HEK293 (cell line): ENCODE data around the gene MBLAC1.
A peak's percentile ranks its signal among the peaks of the same experiment; 100 is the strongest.

Experiments
- CTCF ChIA-PET: fragments of 350-600 bp; formaldehyde crosslinking; extraction: SDS; loops from one replicate; lab custom pipeline; 2021; ENCODE audit warnings: antibody characterized with exemption; lab: Yijun Ruan, JAX
- POLR2A ChIA-PET: fragments of 300-600 bp; formaldehyde crosslinking; extraction: SDS; loops from one replicate; lab custom pipeline; 2020; ENCODE audit warnings: antibody characterized with exemption, inconsistent platforms; lab: Yijun Ruan, JAX
- H3K27ac ChIP-seq: fragments of 200-500 bp; sonication (Bioruptor generic); 2 replicates; pipeline ENCODE4 v1.5.1; 2014; ENCODE audit warnings: low read depth, low read length, control low read depth, inconsistent platforms; ENCODE audit errors: extremely low read depth
- H3K36me3 ChIP-seq, 2 experiments: fragments of 200-500 bp in 1 of 2; sonication (Bioruptor generic) in 1 of 2; 1 replicate in 1 of 2; 2 replicates in 1 of 2; pipeline ENCODE4 v1.5.1; 2014 to 2017; ENCODE audit warnings: inconsistent platforms in 2 of 2, low read length in 2 of 2; ENCODE audit not compliant: control insufficient read depth in 2 of 2, insufficient read depth in 1 of 2
- H3K4me1 ChIP-seq: fragments of 200-500 bp; sonication (Bioruptor generic); 2 replicates; pipeline ENCODE4 v1.5.1; 2014; ENCODE audit warnings: mild to moderate bottlenecking, low read length, inconsistent platforms; ENCODE audit not compliant: control insufficient read depth, insufficient read depth
- H3K4me3 ChIP-seq: 2 replicates; pipeline ENCODE4 v1.5.1; 2011; ENCODE audit warnings: low read depth, mild to moderate bottlenecking, control low read depth, low read length, moderate library complexity
- H3K9me3 ChIP-seq: fragments of 200-500 bp; sonication (Bioruptor generic); 2 replicates; pipeline ENCODE4 v1.5.1; 2014; ENCODE audit warnings: low read depth, low read length, inconsistent platforms; ENCODE audit not compliant: control insufficient read depth, insufficient read depth
- GLI4 ChIP-seq: fragments of 450-650 bp; formaldehyde crosslinking; IDR thresholded peaks from 2 replicates; pipeline ENCODE4 v1.5.1; 2016; ENCODE audit warnings: missing biosample characterization, missing genetic modification characterization
- GLIS2 ChIP-seq: fragments of 450-650 bp; formaldehyde crosslinking; IDR thresholded peaks from 2 replicates; pipeline ENCODE4 v1.5.1; 2016; ENCODE audit warnings: missing biosample characterization, missing genetic modification characterization
- ZIC2 ChIP-seq: fragments of 450-650 bp; formaldehyde crosslinking; IDR thresholded peaks from 2 replicates; pipeline ENCODE4 v1.5.1; 2016; ENCODE audit warnings: missing biosample characterization, missing genetic modification characterization
- ZNF248 ChIP-seq: fragments of 450-650 bp; formaldehyde crosslinking; IDR thresholded peaks from 2 replicates; pipeline ENCODE4 v1.5.1; 2017; ENCODE audit warnings: missing biosample characterization, missing genetic modification characterization
- ZNF274 ChIP-seq, 2 experiments: fragments of 200-500 bp in 1 of 2; fragments of 450-650 bp in 1 of 2; sonication (Bioruptor generic) in 1 of 2; formaldehyde crosslinking in 1 of 2; IDR thresholded peaks; 2 replicates each; pipeline versions ENCODE4 v1.5.1 to v1.6.1; 2014 to 2016; ENCODE audit warnings: borderline replicate concordance in 1 of 2, inconsistent platforms in 1 of 2, low read length in 1 of 2, missing biosample characterization in 1 of 2, missing genetic modification characterization in 1 of 2
- ZNF335 ChIP-seq: fragments of 450-650 bp; formaldehyde crosslinking; conservative IDR thresholded peaks from 2 replicates; pipeline ENCODE4 v1.5.1; 2016; ENCODE audit warnings: missing biosample characterization, missing genetic modification characterization
- ZNF561 ChIP-seq: fragments of 450-650 bp; IDR thresholded peaks from 2 replicates; pipeline ENCODE4 v1.5.1; 2018; ENCODE audit warnings: missing biosample characterization, missing genetic modification characterization, borderline replicate concordance
- ZNF596 ChIP-seq: fragments of 450-650 bp; IDR thresholded peaks from 2 replicates; pipeline ENCODE4 v1.5.0; 2018; ENCODE audit warnings: missing biosample characterization, mild to moderate bottlenecking, missing genetic modification characterization, moderate library complexity
- ZNF623 ChIP-seq: fragments of 450-650 bp; formaldehyde crosslinking; IDR thresholded peaks from 2 replicates; pipeline ENCODE4 v1.5.1; 2016; ENCODE audit warnings: missing biosample characterization, missing genetic modification characterization
- ZNF626 ChIP-seq: fragments of 450-650 bp; sonication (Bioruptor Pico); formaldehyde crosslinking; IDR thresholded peaks from 2 replicates; pipeline ENCODE4 v1.5.1; 2018; ENCODE audit warnings: missing biosample characterization, missing genetic modification characterization, inconsistent platforms
- ZNF658 ChIP-seq: fragments of 450-650 bp; formaldehyde crosslinking; IDR thresholded peaks from 2 replicates; pipeline ENCODE4; 2016; ENCODE audit warnings: missing biosample characterization, missing genetic modification characterization
- ZNF76 ChIP-seq: fragments of 450-650 bp; formaldehyde crosslinking; IDR thresholded peaks from 2 replicates; pipeline ENCODE4; 2016; ENCODE audit warnings: low read depth, missing biosample characterization, missing genetic modification characterization, borderline replicate concordance
- ZNF768 ChIP-seq: fragments of 450-650 bp; formaldehyde crosslinking; IDR thresholded peaks from 2 replicates; pipeline ENCODE4 v1.5.1; 2018; ENCODE audit warnings: missing biosample characterization, mild to moderate bottlenecking, missing genetic modification characterization
- ZXDB ChIP-seq: fragments of 450-650 bp; formaldehyde crosslinking; IDR thresholded peaks from 2 replicates; pipeline ENCODE4 v1.5.1; 2016; ENCODE audit warnings: missing biosample characterization, missing genetic modification characterization
- TF ChIP-seq, protein P1 (sequence below): fragments of 450-650 bp; formaldehyde crosslinking; IDR thresholded peaks from 2 replicates; pipeline ENCODE4 v1.5.1; 2016; ENCODE audit warnings: missing biosample characterization, missing genetic modification characterization
- TF ChIP-seq, protein P2 (sequence below): fragments of 450-650 bp; formaldehyde crosslinking; IDR thresholded peaks from 2 replicates; pipeline ENCODE4 v1.5.1; 2016; ENCODE audit warnings: missing biosample characterization, missing genetic modification characterization

The MBLAC1 gene

DNA sequence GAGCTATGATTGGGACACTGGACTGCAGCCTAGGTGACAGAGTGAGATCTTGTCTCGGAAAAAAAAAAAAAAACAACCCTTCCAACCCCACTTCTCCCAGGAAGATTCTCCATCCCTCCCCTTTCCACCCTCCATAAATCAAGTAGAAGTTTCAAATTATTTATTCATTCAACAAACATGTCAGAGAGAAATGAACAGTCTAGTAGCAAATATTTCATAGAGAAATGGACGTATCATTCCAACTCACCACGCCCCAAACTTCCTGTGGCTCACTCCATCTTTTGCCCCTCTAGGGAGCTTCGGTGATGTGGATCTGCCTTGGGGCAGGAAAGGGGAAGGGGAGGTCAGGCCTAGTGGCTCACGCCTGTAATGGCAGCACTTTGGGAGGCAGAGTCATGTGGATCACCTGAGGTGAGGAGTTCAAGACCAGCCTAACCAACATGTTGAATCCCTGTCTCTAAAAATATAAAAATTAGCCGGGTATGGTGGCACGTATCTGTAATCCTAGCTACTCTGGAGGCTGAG is 32.4 kb downstream of the MBLAC1 start:
- POLR2A ChIA-PET: interaction anchor here (1.2 to 4.3 kb wide), 2 partner anchors 10 to 18 kb away, joined by 5 to 38 read pairs; partner anchors contain the start of genes GPC2, LAMTOR4 and STAG3

DNA sequence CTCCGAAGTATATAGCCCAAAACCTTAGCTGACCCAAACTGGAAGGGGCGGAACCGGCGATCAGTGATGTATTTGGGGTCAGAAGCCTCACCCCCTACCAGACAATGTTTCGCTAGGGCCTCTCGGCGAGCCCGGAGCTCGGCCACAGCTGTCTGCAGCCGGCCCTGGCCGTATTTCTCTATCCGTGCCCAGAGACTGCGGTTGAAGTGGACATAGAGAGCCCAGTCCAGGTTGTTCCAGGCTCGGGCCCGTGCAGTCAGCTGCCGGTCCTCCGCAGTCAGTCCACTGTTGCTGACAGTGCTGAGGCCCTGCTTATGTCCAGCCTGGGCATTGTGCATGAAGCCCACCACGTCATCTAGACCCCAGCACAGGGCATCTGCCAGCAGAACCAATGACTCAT is 33.3 kb downstream of the MBLAC1 start:
- POLR2A ChIA-PET: interaction anchor here (0.8 to 4.3 kb wide), 2 partner anchors 11 to 13 kb away, joined by 3 to 38 read pairs; partner anchors contain the start of gene LAMTOR4
- H3K36me3 ChIP-seq: peaks cover 0 to 20% of the 10 kb centered on the region in 2 experiments; a peak in 1 of 3 replicates
- H3K27ac ChIP-seq: no peak overlapping the region
- no peak overlapping the region for H3K4me3 ChIP-seq
- CTCF ChIA-PET: interaction anchor here (1.9 kb wide), 1 partner anchor 27 kb away, joined by 7 read pairs; no protein-coding TSS in a partner anchor
- peaks cover 3% of the 10 kb centered on the region; the same call in 1 of the 2 replicates for H3K4me1 ChIP-seq
- H3K9me3 ChIP-seq: no peaks in the 10 kb centered on the region
- TF ChIP-seq ZNF561 (tag by site-specific recombination): no peak
- no peak for TF ChIP-seq ZNF335 (tag by site-specific recombination)
- no peak for TF ChIP-seq ZNF248 (tag by site-specific recombination)
- TF ChIP-seq, protein P1, sequence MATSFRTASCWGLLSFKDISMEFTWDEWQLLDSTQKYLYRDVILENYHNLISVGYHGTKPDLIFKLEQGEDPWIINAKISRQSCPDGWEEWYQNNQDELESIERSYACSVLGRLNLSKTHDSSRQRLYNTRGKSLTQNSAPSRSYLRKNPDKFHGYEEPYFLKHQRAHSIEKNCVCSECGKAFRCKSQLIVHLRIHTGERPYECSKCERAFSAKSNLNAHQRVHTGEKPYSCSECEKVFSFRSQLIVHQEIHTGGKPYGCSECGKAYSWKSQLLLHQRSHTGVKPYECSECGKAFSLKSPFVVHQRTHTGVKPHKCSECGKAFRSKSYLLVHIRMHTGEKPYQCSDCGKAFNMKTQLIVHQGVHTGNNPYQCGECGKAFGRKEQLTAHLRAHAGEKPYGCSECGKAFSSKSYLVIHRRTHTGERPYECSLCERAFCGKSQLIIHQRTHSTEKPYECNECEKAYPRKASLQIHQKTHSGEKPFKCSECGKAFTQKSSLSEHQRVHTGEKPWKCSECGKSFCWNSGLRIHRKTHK (tag by site-specific recombination): no peak
- TF ChIP-seq ZNF768 (tag by site-specific recombination): no peak
- no peak for TF ChIP-seq GLI4
- TF ChIP-seq ZNF658 (tag by site-specific recombination): no peak
- TF ChIP-seq ZNF274 (IDR thresholded peaks at IDR 0.05; ENCODE audit: low read length): no peak
- no peak for TF ChIP-seq ZNF274 (tag by site-specific recombination; IDR thresholded peaks at IDR 0.05; ENCODE audit: borderline replicate concordance)
- no peak for TF ChIP-seq GLIS2 (tag by site-specific recombination)
- no peak for TF ChIP-seq ZNF596 (tag by site-specific recombination)
- no peak for TF ChIP-seq ZIC2 (tag by site-specific recombination)

More for the DNA sequence above, 32.4 kb downstream of the MBLAC1 start:
- Histone ChIP-seq H3K27ac (peak overlapping the region; percentile 59), H3K4me3 (peak overlapping the region; percentile 80), H3K9me3 (no peaks in the 10 kb centered on the region), H3K36me3 (peaks cover 0 to 29% of the 10 kb centered on the region in 2 experiments; a peak in 1 of 3 replicates), H3K4me1 (peaks cover 3% of the 10 kb centered on the region; the same call in 1 of the 2 replicates)
- CTCF ChIA-PET: interaction anchor here (0.9 to 1.9 kb wide), 2 partner anchors 11 to 27 kb away, joined by 3 to 7 read pairs; no protein-coding TSS in a partner anchor
- TF ChIP-seq ZNF76 (tag by site-specific recombination): no peak
- TF ChIP-seq ZXDB: 0 out of 2 replicates have a peak, but pooled peaks have one; percentile 4
- 0 out of 2 replicates have a peak, but pooled peaks have one; percentile 17 for TF ChIP-seq ZNF623
- TF ChIP-seq ZNF626 (tag by site-specific recombination): no peak
- TF ChIP-seq, protein P2, sequence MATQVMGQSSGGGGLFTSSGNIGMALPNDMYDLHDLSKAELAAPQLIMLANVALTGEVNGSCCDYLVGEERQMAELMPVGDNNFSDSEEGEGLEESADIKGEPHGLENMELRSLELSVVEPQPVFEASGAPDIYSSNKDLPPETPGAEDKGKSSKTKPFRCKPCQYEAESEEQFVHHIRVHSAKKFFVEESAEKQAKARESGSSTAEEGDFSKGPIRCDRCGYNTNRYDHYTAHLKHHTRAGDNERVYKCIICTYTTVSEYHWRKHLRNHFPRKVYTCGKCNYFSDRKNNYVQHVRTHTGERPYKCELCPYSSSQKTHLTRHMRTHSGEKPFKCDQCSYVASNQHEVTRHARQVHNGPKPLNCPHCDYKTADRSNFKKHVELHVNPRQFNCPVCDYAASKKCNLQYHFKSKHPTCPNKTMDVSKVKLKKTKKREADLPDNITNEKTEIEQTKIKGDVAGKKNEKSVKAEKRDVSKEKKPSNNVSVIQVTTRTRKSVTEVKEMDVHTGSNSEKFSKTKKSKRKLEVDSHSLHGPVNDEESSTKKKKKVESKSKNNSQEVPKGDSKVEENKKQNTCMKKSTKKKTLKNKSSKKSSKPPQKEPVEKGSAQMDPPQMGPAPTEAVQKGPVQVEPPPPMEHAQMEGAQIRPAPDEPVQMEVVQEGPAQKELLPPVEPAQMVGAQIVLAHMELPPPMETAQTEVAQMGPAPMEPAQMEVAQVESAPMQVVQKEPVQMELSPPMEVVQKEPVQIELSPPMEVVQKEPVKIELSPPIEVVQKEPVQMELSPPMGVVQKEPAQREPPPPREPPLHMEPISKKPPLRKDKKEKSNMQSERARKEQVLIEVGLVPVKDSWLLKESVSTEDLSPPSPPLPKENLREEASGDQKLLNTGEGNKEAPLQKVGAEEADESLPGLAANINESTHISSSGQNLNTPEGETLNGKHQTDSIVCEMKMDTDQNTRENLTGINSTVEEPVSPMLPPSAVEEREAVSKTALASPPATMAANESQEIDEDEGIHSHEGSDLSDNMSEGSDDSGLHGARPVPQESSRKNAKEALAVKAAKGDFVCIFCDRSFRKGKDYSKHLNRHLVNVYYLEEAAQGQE (tag by site-specific recombination): peak; percentile 15; the same call in 1 of the 2 replicates
